Astrocyte (in vitro differentiated cells and primary cell): Measurements from ENCODE around the gene TBC1D10B. TPM values are rescaled to one million over a fixed set of nuclear protein-coding genes. Genes with fewer than 3 reads are reported as not detected.

Experiments
- DNase-seq: peaks from one replicate; pipeline ENCODE4 v3.0.0-alpha.2; 2010; ENCODE audit warnings: low read depth
- FAIRE-seq: peaks from 2 replicates; lab custom pipeline; 2011; peaks lifted over from hg19 to GRCh38; lab: Jason Lieb, UNC
- H2AFZ ChIP-seq: 2 replicates; pipeline ENCODE4 v1.6.0; 2012; ENCODE audit warnings: low read depth, low read length, inconsistent platforms
- H3K27ac ChIP-seq: 2 replicates; pipeline ENCODE4 v1.5.1; 2011; ENCODE audit warnings: low read depth, low read length, inconsistent platforms
- H3K27me3 ChIP-seq: 2 replicates; pipeline ENCODE4 v1.6.0; 2011; ENCODE audit warnings: low read length, inconsistent platforms; ENCODE audit not compliant: insufficient read depth
- H3K36me3 ChIP-seq: 2 replicates; pipeline ENCODE4 v1.5.1; 2011; ENCODE audit warnings: low read length, inconsistent platforms; ENCODE audit not compliant: insufficient read depth
- H3K4me1 ChIP-seq: 2 replicates; pipeline ENCODE4 v1.5.1; 2011; ENCODE audit warnings: low read length, inconsistent platforms; ENCODE audit not compliant: insufficient read depth
- H3K4me2 ChIP-seq: 2 replicates; pipeline ENCODE4 v1.6.0; 2012; ENCODE audit warnings: low read length, inconsistent platforms
- H3K4me3 ChIP-seq: 2 replicates; pipeline ENCODE4 v1.5.1; 2011; ENCODE audit warnings: low read depth, mild to moderate bottlenecking, low read length, inconsistent platforms; ENCODE audit not compliant: insufficient read depth
- H3K79me2 ChIP-seq: 2 replicates; pipeline ENCODE4 v1.6.0; 2012; ENCODE audit warnings: mild to moderate bottlenecking, low read length, inconsistent platforms; ENCODE audit not compliant: insufficient read depth
- H3K9ac ChIP-seq: 2 replicates; pipeline ENCODE4 v1.6.0; 2012; ENCODE audit warnings: mild to moderate bottlenecking, low read length, inconsistent platforms
- H3K9me3 ChIP-seq: 2 replicates; pipeline ENCODE4 v1.5.1; 2012; ENCODE audit warnings: low read depth, mild to moderate bottlenecking, low read length, inconsistent platforms; ENCODE audit not compliant: insufficient read depth
- H4K20me1 ChIP-seq: 2 replicates; pipeline ENCODE4 v1.6.0; 2012; ENCODE audit warnings: low read length, inconsistent platforms; ENCODE audit not compliant: insufficient read depth
- H3K27ac Mint-ChIP-seq: one replicate; pipeline ENCODE4 v1.8.0; 2021; ENCODE audit warnings: mild to moderate bottlenecking, mixed read lengths; ENCODE audit not compliant: unreplicated experiment
- H3K27me3 Mint-ChIP-seq: one replicate; pipeline ENCODE4 v1.8.0; 2021; ENCODE audit warnings: low read depth, mixed read lengths; ENCODE audit not compliant: unreplicated experiment
- H3K36me3 Mint-ChIP-seq: one replicate; pipeline ENCODE4 v1.8.0; 2021; ENCODE audit warnings: low read depth, mixed read lengths; ENCODE audit not compliant: unreplicated experiment
- H3K4me1 Mint-ChIP-seq: one replicate; pipeline ENCODE4 v1.8.0; 2021; ENCODE audit warnings: low read depth, mixed read lengths; ENCODE audit not compliant: unreplicated experiment
- H3K4me3 Mint-ChIP-seq: one replicate; pipeline ENCODE4 v1.8.0; 2021; ENCODE audit warnings: mild to moderate bottlenecking, moderate library complexity, mixed read lengths; ENCODE audit not compliant: unreplicated experiment
- H3K9me3 Mint-ChIP-seq: one replicate; pipeline ENCODE4 v1.8.0; 2021; ENCODE audit warnings: mild to moderate bottlenecking, mixed read lengths; ENCODE audit not compliant: unreplicated experiment
- CTCF ChIP-seq: IDR thresholded peaks from 2 replicates; pipeline ENCODE4 v1.5.1; 2011; ENCODE audit warnings: low read depth, mild to moderate bottlenecking, inconsistent platforms, low read length, moderate library complexity; ENCODE audit not compliant: insufficient read depth
- EZH2 ChIP-seq: IDR thresholded peaks from 2 replicates; pipeline ENCODE4 v1.6.1; 2012; ENCODE audit warnings: mild to moderate bottlenecking, low read length, inconsistent platforms; ENCODE audit not compliant: insufficient read depth
- total RNA-seq: library from RNA; stranded (reverse); gene quantifications from 2 replicates; pipeline ENCODE4 v1.2.1, GENCODE V29; 2021

The TBC1D10B gene
- total RNA-seq, 1 donor from 2014 or later, result 50.8 TPM

- H3K27ac ChIP-seq, result no peak overlapping the region
- Mint-ChIP-seq H3K36me3 (peaks cover 25% of the 10 kb centered on the region), H3K4me3 (peak overlapping the region; percentile 75), H3K4me1 (peaks cover 15% of the 10 kb centered on the region), H3K9me3 (no peaks in the 10 kb centered on the region), H3K27me3 (no peaks in the 10 kb centered on the region), H3K27ac (no peak overlapping the region)
- no peaks in the 10 kb centered on the region for H3K27me3 ChIP-seq
- H2AFZ ChIP-seq, result no peak overlapping the region
- DNase-seq (no peak), FAIRE-seq (no peak)
- no peak overlapping the region for H3K4me2 ChIP-seq
- H3K4me3 ChIP-seq, result no peak overlapping the region
- no peak overlapping the region for H3K9ac ChIP-seq
- H3K79me2 ChIP-seq, result peaks cover 77% of the 10 kb centered on the region
- H3K4me1 ChIP-seq, result peaks cover 10% of the 10 kb centered on the region
- no peak for TF ChIP-seq CTCF
- TF ChIP-seq EZH2, result no peak
- H3K36me3 ChIP-seq, result peaks cover 13% of the 10 kb centered on the region
- H4K20me1 ChIP-seq, result peaks cover 43% of the 10 kb centered on the region
- no peaks in the 10 kb centered on the region for H3K9me3 ChIP-seq
Observed at GRCh38 chr16:30357715-30358576, 12.3 kb downstream of the TBC1D10B start.

DNA sequence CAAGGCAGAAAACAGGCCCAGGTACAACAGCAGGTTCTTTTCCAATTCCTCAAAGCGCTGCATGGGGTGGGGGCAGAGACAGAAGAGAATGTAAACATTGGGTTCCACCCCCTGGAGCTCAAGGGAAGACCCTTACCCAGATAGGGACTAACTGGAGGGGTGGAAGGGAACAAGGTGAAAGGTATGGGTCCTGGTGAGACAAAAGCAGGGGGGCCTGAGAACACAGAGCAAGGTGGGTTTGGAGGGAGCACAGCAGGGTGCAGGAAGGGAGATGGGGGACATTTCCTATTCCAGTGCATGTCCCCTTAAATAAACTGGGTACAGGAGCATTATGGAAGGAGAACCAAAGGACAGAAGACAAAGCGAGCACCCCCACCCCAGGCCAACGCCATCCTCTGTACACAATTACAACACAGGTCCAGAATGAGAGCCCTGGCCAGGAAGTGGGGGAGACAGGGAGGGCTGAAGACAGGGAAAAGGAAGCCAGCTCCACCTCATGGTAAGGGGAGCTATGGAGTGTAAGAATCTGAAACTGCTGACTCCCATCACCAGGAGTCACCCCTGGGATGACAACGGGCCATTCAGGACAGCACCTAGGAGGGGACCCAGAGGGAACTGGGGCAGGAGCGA is 13.1 kb downstream of the TBC1D10B start:
- H4K20me1 ChIP-seq, result peaks cover 43% of the 10 kb centered on the region
- H3K27ac ChIP-seq, result no peak overlapping the region
- DNase-seq, result no peak
- H3K27me3 ChIP-seq, result no peaks in the 10 kb centered on the region
- H3K9me3 Mint-ChIP-seq, result no peaks in the 10 kb centered on the region
- H3K4me2 ChIP-seq, result no peak overlapping the region
- peak overlapping the region; percentile 26 for H3K27ac Mint-ChIP-seq
- TF ChIP-seq CTCF, result no peak
- TF ChIP-seq EZH2, result no peak
- peaks cover 72% of the 10 kb centered on the region for H3K79me2 ChIP-seq
- no peaks in the 10 kb centered on the region for H3K27me3 Mint-ChIP-seq
- peaks cover 22% of the 10 kb centered on the region for H3K36me3 Mint-ChIP-seq
- no peaks in the 10 kb centered on the region for H3K9me3 ChIP-seq
- peak overlapping the region; percentile 29 for H3K9ac ChIP-seq
- no peak overlapping the region for H2AFZ ChIP-seq
- FAIRE-seq, result no peak
- H3K4me1 Mint-ChIP-seq, result peaks cover 15% of the 10 kb centered on the region
- peaks cover 15% of the 10 kb centered on the region for H3K4me1 ChIP-seq
- no peak overlapping the region for H3K4me3 ChIP-seq
- peaks cover 13% of the 10 kb centered on the region for H3K36me3 ChIP-seq
- H3K4me3 Mint-ChIP-seq, result peak overlapping the region; percentile 75
